Right cardiac atrium (tissue), 5 donors: ENCODE data around the gene EXOC3L1. TPM values are rescaled to one million over a fixed set of nuclear protein-coding genes. Genes with fewer than 3 reads are reported as not detected.

Experiments
- ATAC-seq, 2 donors: fragments of 200-7000 bp; cut with Tn5 transposase; one replicate each; pipeline versions ENCODE4 v1.8.0 to v1.9.1; 2020; ENCODE audit warnings: moderate library complexity in 2 of 2, mild to moderate bottlenecking in 1 of 2
- DNase-seq, 3 donors: peaks; one replicate each; pipeline ENCODE4 v3.0.0-alpha.2; 2020
- H3K27ac ChIP-seq: one replicate; pipeline ENCODE4 v1.5.1; 2013; ENCODE audit warnings: mild to moderate bottlenecking, low read length, control low read depth, moderate library complexity
- H3K27me3 ChIP-seq: one replicate; pipeline ENCODE4 v1.6.1; 2013; ENCODE audit not compliant: control insufficient read depth, insufficient read depth
- H3K4me1 ChIP-seq: one replicate; pipeline ENCODE4 v1.6.1; 2013; ENCODE audit warnings: low read length; ENCODE audit not compliant: control insufficient read depth, insufficient read depth
- H3K4me3 ChIP-seq: one replicate; pipeline ENCODE4 v1.5.1; 2013; ENCODE audit warnings: low read length, control low read depth
- H3K9me3 ChIP-seq: one replicate; pipeline ENCODE4 v1.6.1; 2013; ENCODE audit warnings: low read length; ENCODE audit not compliant: control insufficient read depth
- WGBS: extraction: QIAGEN DNeasy Blood & Tissue Kit; methylation state at CpG from one replicate; pipeline ENCODE4 v1.1.7; 2013; 5-methylcytosine and 5-hydroxymethylcytosine counted together
- intact Hi-C, 4 donors: fragments of 100-400 bp; cut with DNase I; formaldehyde crosslinking; loops; one replicate each; pipeline versions ENCODE4 v1.11.0 to v1.14.0; 2022 to 2023
- polyA plus RNA-seq: library from polyadenylated mRNA; stranded (reverse); fragments of 200-250 nt; gene quantifications from one replicate; pipeline ENCODE4 v1.2.3, GENCODE V29; 2013
- total RNA-seq, 4 donors: library from RNA; stranded (reverse); fragmentation: NEBNext Ultra II Directional; extraction: Animal tissue kit (Norgen Biotek cat#: 25700); gene quantifications; one replicate each; pipeline ENCODE4 v1.2.1, GENCODE V29; 2021
- donor health status: healthy with polysubstance abuse.
- donor health status: DM: no; HTN: yes; CAD: no.
- donor health status: DM: no; HTN: no; CAD: no.
- donor health status: DM: no; HTN: yes; CAD: no; lungs with severe emphysema.
- donor health status: DM: yes; HTN: yes; CAD: no.

The EXOC3L1 gene
- total and polyA plus RNA-seq, 5 donors = 1.3 to 3.2 (median 2.4) TPM

- H3K4me1 ChIP-seq = peaks cover 5% of the 10 kb centered on the region
Measured at GRCh38 chr16:67158637-67159600, 31.0 kb downstream of the EXOC3L1 start.

GRCh38 chr16:67157892-67158635 lies 31.9 kb downstream of the EXOC3L1 start:
- intact Hi-C loops = loop anchor here in 2 of 4 donors (2.0 to 5.0 kb wide), 2 partner anchors 181 kb away; no protein-coding TSS in a partner anchor
- 79% methylated on average over 7 of the region's 7 CpGs for WGBS
- Histone ChIP-seq H3K27me3 (no peaks in the 10 kb centered on the region), H3K4me1 (peaks cover 5% of the 10 kb centered on the region), H3K9me3 (no peaks in the 10 kb centered on the region), H3K4me3 (no peak overlapping the region), H3K27ac (no peak overlapping the region)
- DNase-seq (peak in 1 of 3 donors; percentile 25), ATAC-seq (no peak)

More at GRCh38 chr16:67158637-67159600, 31.0 kb downstream of the EXOC3L1 start:
- DNase-seq = peak; percentile 64 to 81 (median 77)
- H3K27ac ChIP-seq = peak overlapping the region; percentile 6
- WGBS = 6% methylated on average over 34 of the region's 34 CpGs
- H3K9me3 ChIP-seq = no peaks in the 10 kb centered on the region
- peak overlapping the region; percentile 78 for H3K4me3 ChIP-seq
- H3K27me3 ChIP-seq = no peaks in the 10 kb centered on the region
- intact Hi-C loops = loop anchor here in 1 of 4 donors (5.0 kb wide), 1 partner anchor 182 kb away; no protein-coding TSS in a partner anchor
- peak in 1 of 2 donors; percentile 8 for ATAC-seq

DNA sequence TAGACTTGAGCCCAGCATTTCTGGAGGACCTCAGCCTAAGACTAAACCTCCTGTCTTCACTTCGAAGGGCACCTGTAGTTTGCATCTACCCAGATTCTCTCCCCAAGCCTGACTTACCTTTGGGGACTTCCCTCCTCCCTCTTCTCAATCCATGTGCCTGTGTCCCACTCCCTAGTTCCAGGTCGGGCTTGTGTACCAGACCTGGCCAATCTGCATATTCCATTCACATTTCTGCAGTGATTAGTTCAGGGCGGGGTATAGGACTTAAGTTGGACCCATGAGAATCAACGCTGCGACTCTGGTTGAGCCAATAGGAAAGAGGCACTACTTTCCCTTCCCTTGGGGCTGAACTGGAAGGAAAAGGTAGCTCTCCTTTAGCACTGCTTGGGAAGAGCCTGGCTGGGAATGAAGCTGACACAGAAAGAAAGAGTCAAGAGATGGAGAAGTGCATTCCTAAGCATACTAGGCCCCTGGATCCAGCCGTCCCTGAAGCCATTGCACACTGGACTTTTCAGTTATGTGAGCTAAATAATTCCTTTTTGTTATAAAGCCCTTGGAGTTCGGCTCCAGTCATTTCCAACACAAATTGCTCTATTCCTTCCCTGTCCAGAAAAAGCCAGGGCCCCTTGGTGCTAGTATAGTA lies 32.7 kb downstream of the EXOC3L1 start:
- Histone ChIP-seq H3K4me1 (peaks cover 5% of the 10 kb centered on the region), H3K27ac (no peak overlapping the region), H3K9me3 (no peaks in the 10 kb centered on the region), H3K27me3 (no peaks in the 10 kb centered on the region), H3K4me3 (no peak overlapping the region)
- 60% methylated on average over 7 of the region's 7 CpGs for WGBS
- intact Hi-C loops = loop anchor here in 2 of 4 donors (2.0 to 5.0 kb wide), 2 partner anchors 180 kb away; no protein-coding TSS in a partner anchor
- DNase-seq (peak in 1 of 3 donors; percentile 6), ATAC-seq (no peak)

DNA sequence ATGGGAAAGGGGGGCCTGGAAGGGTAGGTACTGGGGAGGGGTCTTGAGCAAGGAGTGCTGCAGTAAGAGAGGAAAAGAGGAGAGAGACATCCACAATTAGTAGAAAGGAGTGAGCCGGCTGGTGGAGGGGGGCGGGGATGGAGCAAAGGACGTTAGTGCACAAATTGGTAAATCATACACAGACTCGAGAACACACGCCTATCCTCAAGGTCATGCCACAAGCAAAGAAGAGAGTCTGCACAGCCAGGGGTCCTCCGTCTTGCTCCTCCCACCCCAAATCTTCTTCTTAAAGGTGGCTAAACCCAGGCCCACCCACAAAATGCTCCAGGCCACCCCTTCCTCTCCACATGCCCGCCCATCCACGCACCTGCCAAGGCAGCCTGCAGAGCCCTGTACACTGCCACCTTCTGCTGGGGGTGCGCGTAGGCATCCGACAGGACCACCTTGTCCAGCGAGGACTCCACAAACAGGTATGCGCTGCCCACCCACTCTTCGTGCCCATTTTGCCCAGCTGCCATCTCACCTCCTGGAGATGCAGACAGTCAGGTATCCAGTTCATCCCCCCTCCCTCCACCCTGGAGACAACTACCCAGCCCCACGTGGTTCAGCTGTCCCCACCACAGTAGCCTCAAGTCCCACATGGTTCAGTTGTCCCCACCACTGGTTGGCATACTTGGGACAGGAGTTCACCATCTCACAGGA lies 33.6 kb downstream of the EXOC3L1 start:
- 67% methylated on average over 15 of the region's 15 CpGs for WGBS
- peaks cover 5% of the 10 kb centered on the region for H3K4me1 ChIP-seq
- no peak for ATAC-seq
- no peaks in the 10 kb centered on the region for H3K27me3 ChIP-seq
- DNase-seq = peak in 1 of 3 donors; percentile 50
- no peak overlapping the region for H3K27ac ChIP-seq
- no peaks in the 10 kb centered on the region for H3K9me3 ChIP-seq
- intact Hi-C loops = loop anchor here in 2 of 4 donors (2.0 to 5.0 kb wide), 2 partner anchors 179 kb away; no protein-coding TSS in a partner anchor
- H3K4me3 ChIP-seq = no peak overlapping the region

- DNase-seq (peak; percentile 80 to 93 (median 92)), ATAC-seq (peak; percentile 54 to 59)
- WGBS = 12% methylated on average over 74 of the region's 74 CpGs
- Histone ChIP-seq H3K9me3 (no peaks in the 10 kb centered on the region), H3K4me3 (no peak overlapping the region), H3K4me1 (peaks cover 5% of the 10 kb centered on the region), H3K27ac (no peak overlapping the region), H3K27me3 (no peaks in the 10 kb centered on the region)
- intact Hi-C loops = loop anchor here in 3 of 4 donors (2.0 to 5.0 kb wide), 2 partner anchors 178 to 179 kb away; no protein-coding TSS in a partner anchor
Measured at GRCh38 chr16:67155295-67156142, 34.4 kb downstream of the EXOC3L1 start.

- intact Hi-C loops = loop anchor here in 2 of 4 donors (2.0 to 5.0 kb wide), 2 partner anchors 177 to 178 kb away; no protein-coding TSS in a partner anchor
- DNase-seq (peak in 1 of 3 donors; percentile 49), ATAC-seq (no peak)
- H3K4me1 ChIP-seq = peaks cover 5% of the 10 kb centered on the region
- H3K4me3 ChIP-seq = no peak overlapping the region
- no peaks in the 10 kb centered on the region for H3K27me3 ChIP-seq
- H3K9me3 ChIP-seq = no peaks in the 10 kb centered on the region
- no peak overlapping the region for H3K27ac ChIP-seq
- WGBS = 33% methylated on average over 61 of the region's 61 CpGs
Measured at GRCh38 chr16:67154578-67155294, 35.2 kb downstream of the EXOC3L1 start.

GRCh38 chr16:67151431-67152097 lies 38.4 kb downstream of the EXOC3L1 start:
- no peak overlapping the region for H3K4me3 ChIP-seq
- no peaks in the 10 kb centered on the region for H3K27me3 ChIP-seq
- no peaks in the 10 kb centered on the region for H3K9me3 ChIP-seq
- DNase-seq = peak in 1 of 3 donors; percentile 62
- 54% methylated on average over 8 of the region's 8 CpGs for WGBS
- no peak for ATAC-seq
- intact Hi-C loops = loop anchor here in 1 of 4 donors (2.0 kb wide), 1 partner anchor 175 kb away; no protein-coding TSS in a partner anchor
- H3K4me1 ChIP-seq = peaks cover 3% of the 10 kb centered on the region
- no peak overlapping the region for H3K27ac ChIP-seq

DNA sequence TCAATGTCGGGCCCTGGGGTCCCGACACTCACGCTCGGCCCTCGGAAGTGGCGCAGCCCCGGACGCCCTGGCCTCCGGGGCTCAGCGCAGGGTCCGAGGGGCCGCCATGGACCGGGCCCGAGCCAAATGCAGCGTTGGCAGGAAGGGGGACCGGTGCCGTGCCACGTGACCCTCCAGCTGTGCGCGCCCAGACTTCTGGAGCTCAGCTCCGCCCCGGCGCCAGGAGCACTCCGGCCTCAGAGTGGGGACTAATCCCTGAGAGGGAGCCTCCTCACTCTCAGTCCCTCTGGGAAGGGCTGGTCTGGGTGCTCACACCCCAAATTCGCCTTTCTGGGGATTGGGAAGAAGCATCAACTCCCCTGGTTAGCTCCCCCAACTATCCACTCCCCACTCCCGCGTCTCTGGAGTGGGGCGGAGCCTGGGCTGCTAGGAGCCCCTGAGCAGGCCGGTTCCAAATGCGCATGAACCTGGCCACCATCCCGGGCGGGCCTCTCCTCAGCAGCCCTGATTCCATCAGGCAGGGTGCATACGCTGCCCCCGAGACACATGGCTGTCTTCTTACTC lies 39.0 kb downstream of the EXOC3L1 start, which contains the start of gene B3GNT9:
Gene B3GNT9 (minus strand): TSS at position 166 of the 564 bp plus-strand sequence. CDS start 513 bp downstream, outside the sequence.
- DNase-seq (peak; percentile 88 to 95 (median 94)), ATAC-seq (peak; percentile 85 to 86)
- 1% methylated on average over 34 of the region's 34 CpGs for WGBS
- Histone ChIP-seq H3K27me3 (no peaks in the 10 kb centered on the region), H3K9me3 (no peaks in the 10 kb centered on the region), H3K4me1 (peaks cover 3% of the 10 kb centered on the region), H3K27ac (peak within 1 kb of the TSS; percentile 68), H3K4me3 (peak within 1 kb of the TSS; percentile 56)
- intact Hi-C loops = loop anchor here in 1 of 4 donors (2.0 kb wide), 1 partner anchor 174 kb away; no protein-coding TSS in a partner anchor
